H9 (cell line): ENCODE data around the gene SERPINB10. TPM values are rescaled to one million over a fixed set of nuclear protein-coding genes. Genes with fewer than 3 reads are reported as not detected.

Experiments
- DNase-seq: peaks from one replicate; pipeline ENCODE4 v3.0.0-alpha.2; 2017
- H2AFZ ChIP-seq: one replicate; pipeline ENCODE4 v1.6.1; 2013; ENCODE audit warnings: mild to moderate bottlenecking, low read length, control low read depth, moderate library complexity
- H2AK5ac ChIP-seq: 2 replicates; pipeline ENCODE4 v1.6.1; 2013; ENCODE audit warnings: low read length, control low read depth, mixed read lengths; ENCODE audit not compliant: insufficient read length
- H2BK120ac ChIP-seq: one replicate; pipeline ENCODE4 v1.6.1; 2013; ENCODE audit warnings: low read depth, mild to moderate bottlenecking, low read length, control low read depth, inconsistent platforms; ENCODE audit not compliant: poor library complexity, severe bottlenecking
- H2BK12ac ChIP-seq: 2 replicates; pipeline ENCODE4 v1.6.1; 2013; ENCODE audit warnings: low read length, control low read depth, mixed read lengths, low read depth; ENCODE audit not compliant: insufficient read length
- H2BK15ac ChIP-seq: 2 replicates; pipeline ENCODE4 v1.6.1; 2013; ENCODE audit warnings: low read depth, low read length, control low read depth
- H2BK20ac ChIP-seq: one replicate; pipeline ENCODE4 v1.6.1; 2013; ENCODE audit warnings: low read depth, mild to moderate bottlenecking, low read length, control low read depth, inconsistent platforms; ENCODE audit not compliant: poor library complexity, severe bottlenecking
- H2BK5ac ChIP-seq: 2 replicates; pipeline ENCODE4 v1.6.1; 2013; ENCODE audit warnings: low read length, control low read depth, mixed read lengths; ENCODE audit not compliant: insufficient read length
- H3K14ac ChIP-seq: 2 replicates; pipeline ENCODE4 v1.6.1; 2013; ENCODE audit warnings: low read length, control low read depth; ENCODE audit not compliant: insufficient read depth
- H3K18ac ChIP-seq: 2 replicates; pipeline ENCODE4 v1.6.1; 2013; ENCODE audit warnings: low read depth, mild to moderate bottlenecking, mixed read lengths, low read length, control low read depth; ENCODE audit not compliant: insufficient read length
- H3K23ac ChIP-seq: 2 replicates; pipeline ENCODE4 v1.6.1; 2013; ENCODE audit warnings: low read length, control low read depth, mixed read lengths, low read depth; ENCODE audit not compliant: insufficient read length
- H3K23me2 ChIP-seq: 2 replicates; pipeline ENCODE4 v1.6.1; 2013; ENCODE audit warnings: low read depth, mild to moderate bottlenecking, mixed read lengths, low read length, control low read depth; ENCODE audit not compliant: insufficient read length, poor library complexity, severe bottlenecking
- H3K27ac ChIP-seq: 2 replicates; pipeline ENCODE4 v1.5.1; 2013; ENCODE audit warnings: low read length, control low read depth, mixed read lengths, low read depth; ENCODE audit not compliant: insufficient read length
- H3K27me3 ChIP-seq: 2 replicates; pipeline ENCODE4 v1.6.1; 2013; ENCODE audit warnings: low read length, control low read depth, inconsistent platforms; ENCODE audit not compliant: insufficient read depth
- H3K4ac ChIP-seq: 2 replicates; pipeline ENCODE4 v1.6.1; 2013; ENCODE audit warnings: low read depth, mild to moderate bottlenecking, control low read depth, inconsistent platforms, low read length, moderate library complexity
- H3K4me1 ChIP-seq: 2 replicates; pipeline ENCODE4 v1.6.1; 2013; ENCODE audit warnings: low read length, control low read depth, inconsistent platforms; ENCODE audit not compliant: insufficient read depth
- H3K4me2 ChIP-seq: 2 replicates; pipeline ENCODE4 v1.6.1; 2013; ENCODE audit warnings: low read length, control low read depth, mixed read lengths; ENCODE audit not compliant: insufficient read length, insufficient read depth
- H3K56ac ChIP-seq: 2 replicates; pipeline ENCODE4 v1.6.1; 2013; ENCODE audit warnings: low read depth, mild to moderate bottlenecking, mixed read lengths, low read length, control low read depth; ENCODE audit not compliant: insufficient read length
- H3K79me1 ChIP-seq: 2 replicates; pipeline ENCODE4 v1.6.1; 2013; ENCODE audit warnings: low read depth, mild to moderate bottlenecking, moderate library complexity, low read length, control low read depth, inconsistent platforms; ENCODE audit not compliant: insufficient read depth, poor library complexity, severe bottlenecking
- H3K79me2 ChIP-seq: 2 replicates; pipeline ENCODE4 v1.6.1; 2013; ENCODE audit warnings: low read length, control low read depth, inconsistent platforms; ENCODE audit not compliant: insufficient read depth
- H3K9ac ChIP-seq: 2 replicates; pipeline ENCODE4 v1.6.1; 2013; ENCODE audit warnings: low read length, control low read depth, mixed read lengths; ENCODE audit not compliant: insufficient read length; ENCODE audit errors: extremely low read depth
- H3K9me3 ChIP-seq: one replicate; pipeline ENCODE4 v1.6.1; 2013; ENCODE audit warnings: low read depth, low read length, inconsistent platforms; ENCODE audit not compliant: control insufficient read depth
- H3T11ph ChIP-seq: one replicate; pipeline ENCODE4 v1.6.1; 2013; ENCODE audit warnings: mild to moderate bottlenecking, low read length, control low read depth, inconsistent platforms
- H4K20me1 ChIP-seq: one replicate; pipeline ENCODE4 v1.6.1; 2013; ENCODE audit not compliant: control insufficient read depth, insufficient read length, insufficient read depth
- H4K5ac ChIP-seq: 2 replicates; pipeline ENCODE4 v1.6.1; 2013; ENCODE audit warnings: low read depth, mild to moderate bottlenecking, mixed read lengths, low read length, control low read depth; ENCODE audit not compliant: insufficient read length
- H4K8ac ChIP-seq: replicated peaks from 2 replicates; pipeline ENCODE4 v1.6.1; 2013; ENCODE audit warnings: low read length, control low read depth, mixed read lengths, low read depth; ENCODE audit not compliant: insufficient read length
- H4K91ac ChIP-seq: 2 replicates; pipeline ENCODE4 v1.6.1; 2013; ENCODE audit warnings: low read depth, mild to moderate bottlenecking, moderate library complexity, mixed read lengths, low read length, control low read depth; ENCODE audit not compliant: insufficient read length
- H3K27ac Mint-ChIP-seq, 3 experiments: 2 replicates in 2 of 3; 3 replicates in 1 of 3; pipeline ENCODE4 v1.8.0; 2020 to 2021; ENCODE audit warnings: mixed read lengths in 3 of 3, mild to moderate bottlenecking in 1 of 3, moderate library complexity in 1 of 3
- H3K27me3 Mint-ChIP-seq: 2 replicates; pipeline ENCODE4 v1.8.0; 2021; ENCODE audit warnings: low read depth, mild to moderate bottlenecking, moderate library complexity, mixed read lengths
- H3K36me3 Mint-ChIP-seq, 3 experiments: 2 replicates in 2 of 3; 3 replicates in 1 of 3; pipeline ENCODE4 v1.8.0; 2020 to 2021; ENCODE audit warnings: low read depth in 3 of 3, mixed read lengths in 3 of 3; ENCODE audit not compliant: insufficient read depth in 1 of 3
- H3K4me1 Mint-ChIP-seq, 2 experiments: 2 replicates each; pipeline ENCODE4 v1.8.0; 2020; ENCODE audit warnings: mixed read lengths in 2 of 2
- H3K4me3 Mint-ChIP-seq, 2 experiments: 2 replicates in 1 of 2; 3 replicates in 1 of 2; pipeline ENCODE4 v1.8.0; 2020 to 2021; ENCODE audit warnings: mild to moderate bottlenecking in 2 of 2, mixed read lengths in 2 of 2, moderate library complexity in 1 of 2
- H3K9me3 Mint-ChIP-seq, 2 experiments: 2 replicates in 1 of 2; 3 replicates in 1 of 2; pipeline ENCODE4 v1.8.0; 2020; ENCODE audit warnings: mild to moderate bottlenecking in 2 of 2, mixed read lengths in 2 of 2, moderate library complexity in 1 of 2
- WGBS: extraction: QIAGEN DNeasy Blood & Tissue Kit; methylation state at CpG from one replicate; pipeline ENCODE4 v1.1.7; 2013; ENCODE audit warnings: missing lambda C conversion rate, low lambda C conversion rate, mixed read lengths; ENCODE audit not compliant: insufficient read length; ENCODE audit errors: extremely low coverage; 5-methylcytosine and 5-hydroxymethylcytosine counted together
- total RNA-seq: library from RNA; stranded (reverse); gene quantifications from 2 replicates; pipeline ENCODE4 v1.2.1, GENCODE V29; 2021
- TF ChIP-seq, protein P1 (sequence below): fragments of 200-600 bp; sonication (generic); conservative IDR thresholded peaks from 3 replicates; pipeline ENCODE4 v1.8.0; 2021; ENCODE audit warnings: antibody characterized with exemption, mild to moderate bottlenecking

SERPINB10 gene
- total RNA-seq, 1 experiment from 2014 or later, result not detected

DNA sequence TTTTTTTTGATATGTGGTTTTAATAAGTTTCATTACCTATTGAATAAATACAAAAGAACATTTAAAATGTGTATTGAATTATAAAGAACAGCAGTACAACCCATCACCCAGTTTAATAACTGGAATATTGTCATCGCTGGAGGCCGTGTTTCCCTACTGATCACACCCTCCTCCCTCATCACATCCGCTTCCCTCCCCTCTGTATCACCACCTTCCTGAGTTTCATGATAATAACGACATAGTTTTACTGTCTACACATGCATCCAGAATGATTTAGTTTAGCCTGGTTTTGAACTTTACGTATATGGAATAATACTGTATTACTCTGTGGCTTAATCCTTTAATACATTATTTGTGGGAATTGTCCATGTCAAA lies 64.2 kb downstream of the SERPINB10 start:
- Mint-ChIP-seq H3K4me3 (peak overlapping the region; percentile 87 to 94; a peak in 3 of 5 replicates), H3K27ac (no peak overlapping the region), H3K27me3 (peaks cover 54% of the 10 kb centered on the region)

More for the DNA sequence above, 64.2 kb downstream of the SERPINB10 start:
- Histone ChIP-seq H3K23me2 (peaks cover 11% of the 10 kb centered on the region), H2BK12ac (no peak overlapping the region), H2BK20ac (no peak overlapping the region), H3K4ac (no peak overlapping the region), H4K91ac (no peak overlapping the region), H3K27me3 (peaks cover 16% of the 10 kb centered on the region; the same call in 1 of the 2 replicates), H2BK120ac (no peak overlapping the region), H3K4me1 (peaks cover 4% of the 10 kb centered on the region; the same call in 1 of the 2 replicates), H3K9ac (no peak overlapping the region), H4K20me1 (no peaks in the 10 kb centered on the region), H2AFZ (no peak overlapping the region), H3K56ac (no peak overlapping the region), H3K79me2 (no peaks in the 10 kb centered on the region), H4K5ac (no peak overlapping the region), H3K27ac (no peak overlapping the region), H3K18ac (no peak overlapping the region), H3K79me1 (no peaks in the 10 kb centered on the region), H3K14ac (no peak overlapping the region), H3T11ph (no peak overlapping the region), H2BK5ac (no peak overlapping the region), H4K8ac (no peak overlapping the region), H3K23ac (no peak overlapping the region), H2AK5ac (no peak overlapping the region), H3K4me2 (no peak overlapping the region), H3K9me3 (no peaks in the 10 kb centered on the region), H2BK15ac (no peak overlapping the region)
- no peak for DNase-seq
- Mint-ChIP-seq H3K4me1 (peaks cover 23 to 31% of the 10 kb centered on the region in 2 experiments), H3K36me3 (no peaks in the 10 kb centered on the region), H3K9me3 (no peaks in the 10 kb centered on the region)
- no CpG with 5 or more reads among the region's 5 CpGs for WGBS
- TF ChIP-seq, protein P1, sequence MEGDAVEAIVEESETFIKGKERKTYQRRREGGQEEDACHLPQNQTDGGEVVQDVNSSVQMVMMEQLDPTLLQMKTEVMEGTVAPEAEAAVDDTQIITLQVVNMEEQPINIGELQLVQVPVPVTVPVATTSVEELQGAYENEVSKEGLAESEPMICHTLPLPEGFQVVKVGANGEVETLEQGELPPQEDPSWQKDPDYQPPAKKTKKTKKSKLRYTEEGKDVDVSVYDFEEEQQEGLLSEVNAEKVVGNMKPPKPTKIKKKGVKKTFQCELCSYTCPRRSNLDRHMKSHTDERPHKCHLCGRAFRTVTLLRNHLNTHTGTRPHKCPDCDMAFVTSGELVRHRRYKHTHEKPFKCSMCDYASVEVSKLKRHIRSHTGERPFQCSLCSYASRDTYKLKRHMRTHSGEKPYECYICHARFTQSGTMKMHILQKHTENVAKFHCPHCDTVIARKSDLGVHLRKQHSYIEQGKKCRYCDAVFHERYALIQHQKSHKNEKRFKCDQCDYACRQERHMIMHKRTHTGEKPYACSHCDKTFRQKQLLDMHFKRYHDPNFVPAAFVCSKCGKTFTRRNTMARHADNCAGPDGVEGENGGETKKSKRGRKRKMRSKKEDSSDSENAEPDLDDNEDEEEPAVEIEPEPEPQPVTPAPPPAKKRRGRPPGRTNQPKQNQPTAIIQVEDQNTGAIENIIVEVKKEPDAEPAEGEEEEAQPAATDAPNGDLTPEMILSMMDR, result no peak
